Endothelial cell of umbilical vein (primary cell): ENCODE data around the gene NSUN7. TPM values are rescaled to one million over a fixed set of nuclear protein-coding genes. Genes with fewer than 3 reads are reported as not detected.

ENCODE experiments used
- BruUV-seq: library from RNA; stranded (reverse); fragments of 400-500 nt; replicated peaks from 2 replicates; lab custom pipeline; 2021; lab: Mats Ljungman, UMichigan
- CTCF ChIA-PET: fragments of 300-600, 350-600 bp; sonication (Branson Sonifier 250); formaldehyde crosslinking; loops from one replicate; lab custom pipeline; 2021; ENCODE audit warnings: antibody characterized with exemption, inconsistent platforms; lab: Charles Lee
- POLR2A ChIA-PET: fragments of 300-600, 350-600 bp; sonication (Branson Sonifier 250); formaldehyde crosslinking; loops from one replicate; lab custom pipeline; 2021; ENCODE audit warnings: antibody characterized with exemption, inconsistent platforms; lab: Charles Lee
- DNase-seq: peaks from one replicate; pipeline ENCODE4 v3.0.0-alpha.2; 2011; ENCODE audit warnings: low read depth, low spot score
- FAIRE-seq: peaks from 2 replicates; lab custom pipeline; 2011; peaks lifted over from hg19 to GRCh38; lab: Jason Lieb, UNC
- H2AFZ ChIP-seq: 2 replicates; pipeline ENCODE4 v1.6.0; 2012; ENCODE audit warnings: low read depth, low read length, control low read depth, inconsistent platforms
- H3K27ac ChIP-seq: 2 replicates; pipeline ENCODE4 v1.5.1; 2011; ENCODE audit warnings: low read depth, mild to moderate bottlenecking, control low read depth, low read length, moderate library complexity; ENCODE audit not compliant: insufficient read depth
- H3K27me3 ChIP-seq, 2 experiments: 2 replicates each; pipeline versions ENCODE4 v1.6.0 to v1.6.1; 2011; ENCODE audit warnings: low read length in 2 of 2, mixed read lengths in 1 of 2; ENCODE audit not compliant: control insufficient read depth in 2 of 2, insufficient read depth in 2 of 2
- H3K36me3 ChIP-seq, 2 experiments: 2 replicates in 1 of 2; 3 replicates in 1 of 2; pipeline ENCODE4 v1.5.1; 2011; ENCODE audit warnings: low read length in 2 of 2, mild to moderate bottlenecking in 1 of 2, moderate library complexity in 1 of 2; ENCODE audit not compliant: control insufficient read depth in 2 of 2, insufficient read depth in 2 of 2; ENCODE audit errors: extremely low read depth in 1 of 2
- H3K4me1 ChIP-seq: 3 replicates; pipeline ENCODE4 v1.5.1; 2011; ENCODE audit warnings: mild to moderate bottlenecking, low read length; ENCODE audit not compliant: control insufficient read depth, insufficient read depth; ENCODE audit errors: extremely low read depth
- H3K4me2 ChIP-seq: 2 replicates; pipeline ENCODE4 v1.6.1; 2011; ENCODE audit warnings: low read length, control low read depth, mixed read lengths; ENCODE audit not compliant: insufficient read depth
- H3K4me3 ChIP-seq, 3 experiments: fragments of 200-600 bp in 1 of 3; sonication (generic), shearing (Covaris generic) in 1 of 3; replicated peaks in 1 of 3; 2 replicates each; pipeline ENCODE4 v1.5.1; 2011 to 2016; ENCODE audit warnings: control low read depth in 3 of 3, low read length in 3 of 3, mild to moderate bottlenecking in 2 of 3, inconsistent platforms in 1 of 3, low read depth in 1 of 3, moderate library complexity in 1 of 3; ENCODE audit not compliant: insufficient read depth in 1 of 3
- H3K79me2 ChIP-seq: 2 replicates; pipeline ENCODE4 v1.6.0; 2012; ENCODE audit warnings: low read length, inconsistent platforms; ENCODE audit not compliant: control insufficient read depth, insufficient read depth
- H3K9ac ChIP-seq: replicated peaks from 2 replicates; pipeline ENCODE3; 2011; ENCODE audit warnings: low read length, control low read depth; ENCODE audit not compliant: insufficient read depth; ENCODE audit errors: extremely low read depth
- H3K9me1 ChIP-seq: replicated peaks from 3 replicates; pipeline ENCODE4 v1.6.0; 2011; ENCODE audit warnings: mild to moderate bottlenecking, low read length; ENCODE audit not compliant: control insufficient read depth, insufficient read depth; ENCODE audit errors: extremely low read depth
- H3K9me3 ChIP-seq: replicated peaks from 2 replicates; pipeline ENCODE4 v1.5.1; 2012; ENCODE audit warnings: low read length, inconsistent platforms; ENCODE audit not compliant: control insufficient read depth, insufficient read depth
- H4K20me1 ChIP-seq: replicated peaks from 2 replicates; pipeline ENCODE3; 2011; ENCODE audit warnings: mild to moderate bottlenecking, low read length; ENCODE audit not compliant: control insufficient read depth, insufficient read depth; ENCODE audit errors: extremely low read depth
- EZH2 ChIP-seq: IDR thresholded peaks from 2 replicates; pipeline ENCODE4 v1.6.1; 2012; ENCODE audit warnings: borderline replicate concordance, low read depth, mild to moderate bottlenecking, moderate library complexity, low read length, inconsistent platforms; ENCODE audit not compliant: severe bottlenecking
- FOS ChIP-seq: IDR thresholded peaks from 2 replicates; pipeline ENCODE4 v1.6.1; 2011; ENCODE audit warnings: mild to moderate bottlenecking, low read length, moderate library complexity, borderline replicate concordance; ENCODE audit not compliant: insufficient read depth
- GATA2 ChIP-seq: IDR thresholded peaks from 2 replicates; pipeline ENCODE4 v1.7.0; 2011; ENCODE audit warnings: low read depth, mild to moderate bottlenecking, moderate library complexity, mixed read lengths, low read length; ENCODE audit not compliant: insufficient read length, insufficient read depth
- JUN ChIP-seq: IDR thresholded peaks from 2 replicates; pipeline ENCODE4 v1.6.1; 2011; ENCODE audit warnings: borderline replicate concordance, low read depth; ENCODE audit not compliant: insufficient read length, insufficient read depth
- MYC ChIP-seq: IDR thresholded peaks from one replicate; pipeline ENCODE4 v1.6.1; 2011; ENCODE audit warnings: mild to moderate bottlenecking, low read depth, low read length
- POLR2A ChIP-seq: IDR thresholded peaks from 2 replicates; pipeline ENCODE4 v1.6.1; 2012; ENCODE audit warnings: low read depth, mild to moderate bottlenecking, control low read depth, low read length
- POLR2AphosphoS5 ChIP-seq: IDR thresholded peaks from 2 replicates; pipeline ENCODE4 v1.6.1; 2012; ENCODE audit warnings: low read depth, mild to moderate bottlenecking, control low read depth, low read length, moderate library complexity; ENCODE audit not compliant: insufficient read depth
- dilution Hi-C: fragments of 300-500 bp; cut with MboI; formaldehyde crosslinking; loops from one replicate; pipeline ENCODE4 v1.15.0; 2019; ENCODE audit warnings: low sequenced_read_pairs; ENCODE audit not compliant: extremely low pct_ligation_motif_present
- intact Hi-C: fragments of 100-400 bp; cut with micrococcal nuclease; formaldehyde crosslinking; loops from one replicate; pipeline ENCODE4 v1.10.0; 2022
- polyA plus RNA-seq, 4 experiments: library from polyadenylated mRNA; depleted of rRNA in 3 of 4; stranded (reverse) in 3 of 4; unstranded in 1 of 4; fragments of >200 nt; gene quantifications; 2 replicates each; pipeline versions ENCODE4 v1.2.1 to v1.2.3, GENCODE V29; 2011 to 2012; ENCODE audit warnings: missing spikeins in 1 of 4
- total RNA-seq: library from RNA; stranded (reverse); gene quantifications from 2 replicates; pipeline ENCODE4 v1.2.3, GENCODE V29; 2021
- TF ChIP-seq, protein P1 (sequence below), 2 donors: IDR thresholded peaks; 1 replicate in 1 of 2; 2 replicates in 1 of 2; pipeline ENCODE4 v1.5.1; 2011; ENCODE audit warnings: low read length in 2 of 2, mild to moderate bottlenecking in 2 of 2, moderate library complexity in 2 of 2, control low read depth in 1 of 2, inconsistent platforms in 1 of 2, low read depth in 1 of 2; ENCODE audit not compliant: insufficient read depth in 1 of 2; ENCODE audit errors: extremely low read depth in 1 of 2
- TF ChIP-seq, protein P2 (sequence below): IDR thresholded peaks from 2 replicates; pipeline ENCODE4 v1.6.1; 2011; ENCODE audit not compliant: insufficient read depth, insufficient read length

NSUN7 gene
- total and polyA plus RNA-seq, 2 donors (not counting 3 experiments of a cell fraction or from before 2014, with no cell fraction given), result 0.03 to 0.20 TPM

DNA sequence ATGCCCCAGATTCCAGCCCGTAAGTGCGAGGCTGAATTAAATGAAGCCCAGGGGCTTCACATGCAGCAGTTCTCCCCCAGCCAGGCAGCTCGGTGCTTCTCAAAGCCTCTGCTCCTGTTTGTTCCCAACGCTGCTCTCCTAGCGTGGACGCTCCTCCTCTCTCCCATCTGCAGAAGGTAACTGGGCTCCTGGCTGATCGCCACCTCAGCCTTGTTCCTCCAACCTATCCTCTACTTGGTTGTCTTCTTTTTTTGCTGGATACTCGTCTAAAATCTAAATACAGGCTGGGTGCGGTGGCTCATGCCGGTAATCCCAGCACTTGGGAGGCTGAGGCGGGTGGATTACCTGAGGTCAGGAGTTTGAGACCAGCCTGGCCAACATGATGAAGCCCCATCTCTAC, 70.3 kb downstream of the NSUN7 start:
- H3K79me2 ChIP-seq, result no peaks in the 10 kb centered on the region
- BruUV-seq, result no TSS peak
- dilution Hi-C loops (no loop called here), intact Hi-C loops (no loop called here)
- no peak overlapping the region for H2AFZ ChIP-seq
- H3K36me3 ChIP-seq, result peaks cover 17 to 23% of the 10 kb centered on the region in 2 experiments
- no peaks in the 10 kb centered on the region for H3K9me1 ChIP-seq
- no peak overlapping the region for H3K9ac ChIP-seq
- POLR2A ChIA-PET, result no interaction called here
- H3K4me1 ChIP-seq, result no peaks in the 10 kb centered on the region
- DNase-seq, result no peak
- no peak overlapping the region for H3K27ac ChIP-seq
- TF ChIP-seq, protein P1, sequence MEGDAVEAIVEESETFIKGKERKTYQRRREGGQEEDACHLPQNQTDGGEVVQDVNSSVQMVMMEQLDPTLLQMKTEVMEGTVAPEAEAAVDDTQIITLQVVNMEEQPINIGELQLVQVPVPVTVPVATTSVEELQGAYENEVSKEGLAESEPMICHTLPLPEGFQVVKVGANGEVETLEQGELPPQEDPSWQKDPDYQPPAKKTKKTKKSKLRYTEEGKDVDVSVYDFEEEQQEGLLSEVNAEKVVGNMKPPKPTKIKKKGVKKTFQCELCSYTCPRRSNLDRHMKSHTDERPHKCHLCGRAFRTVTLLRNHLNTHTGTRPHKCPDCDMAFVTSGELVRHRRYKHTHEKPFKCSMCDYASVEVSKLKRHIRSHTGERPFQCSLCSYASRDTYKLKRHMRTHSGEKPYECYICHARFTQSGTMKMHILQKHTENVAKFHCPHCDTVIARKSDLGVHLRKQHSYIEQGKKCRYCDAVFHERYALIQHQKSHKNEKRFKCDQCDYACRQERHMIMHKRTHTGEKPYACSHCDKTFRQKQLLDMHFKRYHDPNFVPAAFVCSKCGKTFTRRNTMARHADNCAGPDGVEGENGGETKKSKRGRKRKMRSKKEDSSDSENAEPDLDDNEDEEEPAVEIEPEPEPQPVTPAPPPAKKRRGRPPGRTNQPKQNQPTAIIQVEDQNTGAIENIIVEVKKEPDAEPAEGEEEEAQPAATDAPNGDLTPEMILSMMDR (IDR thresholded peaks at IDR 0.05; ENCODE audit: extremely low read depth in 1 of 2, insufficient read depth in 1 of 2, low read depth in 1 of 2, low read length in 2 of 2), result no peak
- TF ChIP-seq GATA2, result no peak
- TF ChIP-seq, protein P2, sequence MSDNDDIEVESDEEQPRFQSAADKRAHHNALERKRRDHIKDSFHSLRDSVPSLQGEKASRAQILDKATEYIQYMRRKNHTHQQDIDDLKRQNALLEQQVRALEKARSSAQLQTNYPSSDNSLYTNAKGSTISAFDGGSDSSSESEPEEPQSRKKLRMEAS, result no peak
- H3K9me3 ChIP-seq, result no peaks in the 10 kb centered on the region
- H3K27me3 ChIP-seq, result no peaks in the 10 kb centered on the region
- H3K4me3 ChIP-seq, result no peak overlapping the region
- no peak overlapping the region for H3K4me2 ChIP-seq
- CTCF ChIA-PET, result no interaction called here
- no peak for FAIRE-seq
- H4K20me1 ChIP-seq, result no peaks in the 10 kb centered on the region

DNA sequence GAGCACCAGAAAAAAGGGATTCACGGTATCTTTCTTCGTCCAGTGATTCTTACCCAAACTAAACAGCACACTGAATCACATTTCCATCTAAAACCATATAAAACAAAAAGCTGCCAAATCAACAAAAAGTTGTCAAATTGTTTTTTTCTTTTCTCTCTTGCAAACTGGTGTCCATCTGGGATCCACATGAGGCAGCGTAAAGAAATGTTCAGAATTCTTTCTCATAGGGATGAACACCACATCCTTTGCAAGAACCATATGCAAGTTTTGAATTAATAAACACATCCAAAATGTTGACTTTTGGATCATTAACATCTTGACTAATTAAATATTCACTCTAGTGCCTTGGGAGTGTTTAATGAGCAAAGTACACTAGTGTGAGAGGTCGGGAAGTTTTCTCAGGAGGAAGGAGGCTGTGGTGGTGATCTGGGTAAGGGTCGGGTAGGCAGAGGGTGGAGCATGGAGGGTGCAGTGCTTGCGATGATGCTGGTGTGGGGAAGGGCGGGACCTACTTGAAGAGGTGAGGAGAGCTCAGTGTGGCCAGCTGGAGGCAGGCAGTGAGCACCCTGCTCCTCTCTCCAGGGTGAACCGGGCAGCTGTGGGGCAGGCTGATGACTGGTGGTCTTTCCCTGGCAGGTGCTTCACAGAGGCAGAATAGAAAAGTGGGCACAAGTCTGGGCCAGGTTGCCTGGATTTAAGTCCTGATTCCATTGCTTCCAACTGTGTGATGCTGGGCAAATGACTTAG, 72.8 kb downstream of the NSUN7 start:
- BruUV-seq, result no TSS peak
- H3K4me1 ChIP-seq, result no peaks in the 10 kb centered on the region
- H4K20me1 ChIP-seq, result no peaks in the 10 kb centered on the region
- FAIRE-seq, result no peak
- no peaks in the 10 kb centered on the region for H3K79me2 ChIP-seq
- TF ChIP-seq JUN (no peak), FOS (no peak), POLR2AphosphoS5 (no peak), EZH2 (no peak), MYC (no peak), POLR2A (no peak), GATA2 (no peak)
- TF ChIP-seq, protein P1 (IDR thresholded peaks at IDR 0.05; ENCODE audit: extremely low read depth in 1 of 2, insufficient read depth in 1 of 2, low read depth in 1 of 2, low read length in 2 of 2), result no peak
- TF ChIP-seq, protein P2, result no peak
- ChIA-PET POLR2A (no interaction called here), CTCF (no interaction called here)
- H3K9me1 ChIP-seq, result no peaks in the 10 kb centered on the region
- H3K9me3 ChIP-seq, result no peaks in the 10 kb centered on the region
- intact Hi-C loops, result no loop called here
- H3K4me3 ChIP-seq, result no peak overlapping the region
- H3K27me3 ChIP-seq, result no peaks in the 10 kb centered on the region
- dilution Hi-C loops, result no loop called here
- H2AFZ ChIP-seq, result no peak overlapping the region
- H3K9ac ChIP-seq, result no peak overlapping the region
- no peak for DNase-seq
- H3K27ac ChIP-seq, result no peak overlapping the region
- peaks cover 19 to 29% of the 10 kb centered on the region in 2 experiments for H3K36me3 ChIP-seq
- H3K4me2 ChIP-seq, result no peak overlapping the region
